Heart right ventricle (tissue), 16 donors: ENCODE measurements around the gene DTL. TPM values are rescaled to one million over a fixed set of nuclear protein-coding genes. Genes with fewer than 3 reads are reported as not detected.
A peak's percentile ranks its signal among the peaks of the same experiment; 100 is the strongest.

Experiments used
- ATAC-seq, 8 donors: fragments of 200-7000 bp; cut with Tn5 transposase; one replicate each; pipeline ENCODE4 v1.9.1; 2020; ENCODE audit warnings: mild to moderate bottlenecking in 8 of 8, moderate library complexity in 8 of 8, moderate number of reproducible peaks in 1 of 8
- DNase-seq, 2 donors: peaks; one replicate each; pipeline ENCODE4 v3.0.0-alpha.2; 2020
- H3K27ac ChIP-seq, 10 donors: fragments of 200-600 bp; sonication (generic) in 2 of 10; one replicate each; pipeline versions ENCODE4 v1.5.0 to v1.8.0; 2020 to 2022; ENCODE audit warnings: mild to moderate bottlenecking in 3 of 10
- H3K27me3 ChIP-seq, 7 donors: fragments of 200-600 bp; one replicate each; pipeline ENCODE4 v1.8.0; 2021 to 2022; ENCODE audit warnings: mild to moderate bottlenecking in 2 of 7
- H3K36me3 ChIP-seq, 9 donors: fragments of 200-600 bp; sonication (generic) in 1 of 9; one replicate each; pipeline versions ENCODE4 v1.5.0 to v1.8.0; 2020 to 2022; ENCODE audit warnings: mild to moderate bottlenecking in 2 of 9
- H3K4me1 ChIP-seq, 9 donors: fragments of 200-600 bp; sonication (generic) in 1 of 9; one replicate each; pipeline versions ENCODE4 v1.5.0 to v1.8.0; 2020 to 2022; ENCODE audit warnings: mild to moderate bottlenecking in 4 of 9
- H3K4me3 ChIP-seq, 10 donors: fragments of 200-600 bp; sonication (generic) in 2 of 10; one replicate each; pipeline versions ENCODE4 v1.5.0 to v1.8.0; 2020 to 2022; ENCODE audit warnings: mild to moderate bottlenecking in 7 of 10, moderate library complexity in 2 of 10
- H3K9me3 ChIP-seq, 11 donors: fragments of 200-600 bp in 10 of 11; sonication (generic) in 2 of 11; one replicate each; pipeline versions ENCODE4 v1.5.0 to v1.8.0; 2013 to 2022; ENCODE audit warnings: mild to moderate bottlenecking in 2 of 11, control low read depth in 1 of 11, moderate library complexity in 1 of 11
- WGBS, 2 donors: extraction: QIAGEN DNeasy Blood & Tissue Kit; methylation state at CpG; one replicate each; pipeline ENCODE4 v1.1.7; 2013; ENCODE audit warnings: inconsistent platforms in 1 of 2; 5-methylcytosine and 5-hydroxymethylcytosine counted together
- intact Hi-C, 10 donors: fragments of 100-400 bp; cut with DNase I; formaldehyde crosslinking; loops; one replicate each; pipeline versions ENCODE4 v1.11.1 to v1.14.2; 2022
- polyA plus RNA-seq, 2 donors: library from polyadenylated mRNA; stranded (reverse); fragments of 200-250 nt; gene quantifications; one replicate each; pipeline ENCODE4 v1.2.3, GENCODE V29; 2013
- total RNA-seq, 10 donors: library from RNA; stranded (reverse); fragmentation: NEBNext Ultra II Directional in 3 of 10; extraction: Animal tissue kit (Norgen Biotek cat#: 25700) in 3 of 10; gene quantifications; one replicate each; pipeline versions ENCODE4 v1.2.1 to v1.2.4, GENCODE V29; 2021 to 2023
- TF ChIP-seq, protein P1 (sequence below), 9 donors: fragments of 200-600 bp; sonication (generic) in 2 of 9; IDR thresholded peaks; one replicate each; pipeline versions ENCODE4 v1.5.0 to v1.8.0; 2021 to 2022; ENCODE audit warnings: antibody characterized with exemption in 9 of 9, mild to moderate bottlenecking in 5 of 9, moderate library complexity in 1 of 9
- donor health status: Arrhythmogenic right ventricular cardiomyopathy.
- donor health status: ischemic (EF 13 %, LVEDD 7.1; RV severe dilation, severe dysfunction).
- donor health status: healthy with polysubstance abuse.
- donor health status: DM: no; HTN: yes; CAD: no.
- donor health status: DM: no; HTN: no; CAD: no.
- donor health status: ischemic (EF 25% LVEDD 6.9; RV normal size, moderate dysfunction).
- donor health status: ischemic (EF 25% LVEDD 5.7; RV mildly dilated, moderate dysfunction).
- donor health status: healthy.
- donor health status: DM: yes; HTN: yes; CAD: no.
- donor health status: Ischemic cardiomyopathy.
- donor health status: ischemic (EF 35%, LVEDD 5.7; RV mildly dilated, moderate dysfunction).
- donor health status: nonischemic (EF 11% LVEDD 7.7; RV severe dilation, severe dysfunction).
- donor health status: DM: yes; HTN: yes; CAD: no.
- donor health status: PGD.
- donor health status: ischemic (EF 29% LVEDD 5.4; RV normal size, mild dysfunction).
- donor health status: nonischemic (EF 23%, LVEDD 6.1; RV moderate dilation, normal function).

Gene DTL
- total and polyA plus RNA-seq, 12 donors = 0.07 to 3.0 (median 0.58) TPM

DNA sequence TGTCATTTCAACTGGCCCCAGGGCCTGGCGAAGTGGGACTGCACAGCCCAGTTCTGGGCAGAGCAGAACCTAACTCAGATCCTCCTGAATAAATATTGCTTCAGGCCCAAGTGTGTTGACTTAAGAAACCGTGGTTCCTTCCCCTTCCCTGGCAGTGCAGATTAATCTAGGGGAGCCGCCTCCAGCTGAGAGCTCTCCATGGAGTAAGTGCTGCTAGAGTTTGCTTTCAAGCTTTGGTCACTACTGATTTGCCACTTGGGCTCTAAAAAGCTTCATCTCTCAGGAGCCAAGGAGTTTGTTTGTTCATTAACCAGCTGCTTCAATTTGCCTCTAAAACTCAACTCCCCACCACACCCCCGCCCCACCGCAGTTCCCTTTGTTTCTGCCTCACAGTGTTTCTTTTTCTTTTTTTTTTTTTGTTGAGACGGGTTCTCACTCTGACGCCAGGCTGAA lies 112.1 kb downstream of the DTL start:
- no peak for ATAC-seq
- Histone ChIP-seq H3K4me3 (no peak overlapping the region), H3K27me3 (no peaks in the 10 kb centered on the region)

DNA sequence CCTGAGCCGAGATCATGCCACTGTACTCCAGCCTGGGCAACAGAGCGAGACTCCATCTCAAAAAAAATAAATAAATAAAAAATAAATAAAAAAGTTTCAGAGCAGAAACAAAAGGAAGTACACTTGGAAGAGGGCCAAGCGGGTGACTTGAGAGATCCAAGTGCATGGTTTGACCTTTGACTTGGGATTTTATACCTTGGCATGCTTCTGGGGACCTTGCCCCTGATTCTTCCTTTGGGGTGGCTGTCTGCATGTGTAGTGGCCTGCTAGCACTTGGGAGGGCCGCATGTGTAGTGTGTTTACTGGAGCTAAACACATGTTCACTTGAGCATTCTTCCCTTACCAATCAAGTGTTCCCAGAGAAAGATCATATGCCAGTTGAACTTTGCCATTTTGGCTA lies 114.0 kb downstream of the DTL start:
- H3K9me3 ChIP-seq = peaks cover 0 to 1% (median 0%) of the 10 kb centered on the region in 11 donors
- 83 to 88% methylated on average over 4 of the region's 4 CpGs for WGBS, 2 donors

More for the DNA sequence above, 112.1 kb downstream of the DTL start:
- no peak overlapping the region for H3K27ac ChIP-seq
- DNase-seq = no peak
- peaks cover 0 to 11% (median 10%) of the 10 kb centered on the region in 9 donors for H3K4me1 ChIP-seq
- TF ChIP-seq, protein P1, sequence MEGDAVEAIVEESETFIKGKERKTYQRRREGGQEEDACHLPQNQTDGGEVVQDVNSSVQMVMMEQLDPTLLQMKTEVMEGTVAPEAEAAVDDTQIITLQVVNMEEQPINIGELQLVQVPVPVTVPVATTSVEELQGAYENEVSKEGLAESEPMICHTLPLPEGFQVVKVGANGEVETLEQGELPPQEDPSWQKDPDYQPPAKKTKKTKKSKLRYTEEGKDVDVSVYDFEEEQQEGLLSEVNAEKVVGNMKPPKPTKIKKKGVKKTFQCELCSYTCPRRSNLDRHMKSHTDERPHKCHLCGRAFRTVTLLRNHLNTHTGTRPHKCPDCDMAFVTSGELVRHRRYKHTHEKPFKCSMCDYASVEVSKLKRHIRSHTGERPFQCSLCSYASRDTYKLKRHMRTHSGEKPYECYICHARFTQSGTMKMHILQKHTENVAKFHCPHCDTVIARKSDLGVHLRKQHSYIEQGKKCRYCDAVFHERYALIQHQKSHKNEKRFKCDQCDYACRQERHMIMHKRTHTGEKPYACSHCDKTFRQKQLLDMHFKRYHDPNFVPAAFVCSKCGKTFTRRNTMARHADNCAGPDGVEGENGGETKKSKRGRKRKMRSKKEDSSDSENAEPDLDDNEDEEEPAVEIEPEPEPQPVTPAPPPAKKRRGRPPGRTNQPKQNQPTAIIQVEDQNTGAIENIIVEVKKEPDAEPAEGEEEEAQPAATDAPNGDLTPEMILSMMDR (IDR thresholded peaks at IDR 0.05) = no peak
- H3K9me3 ChIP-seq = no peaks in the 10 kb centered on the region
- intact Hi-C loops = no loop called here
- 88 to 91% methylated on average over 7 of the region's 7 CpGs for WGBS, 2 donors
- no peaks in the 10 kb centered on the region for H3K36me3 ChIP-seq

DNA sequence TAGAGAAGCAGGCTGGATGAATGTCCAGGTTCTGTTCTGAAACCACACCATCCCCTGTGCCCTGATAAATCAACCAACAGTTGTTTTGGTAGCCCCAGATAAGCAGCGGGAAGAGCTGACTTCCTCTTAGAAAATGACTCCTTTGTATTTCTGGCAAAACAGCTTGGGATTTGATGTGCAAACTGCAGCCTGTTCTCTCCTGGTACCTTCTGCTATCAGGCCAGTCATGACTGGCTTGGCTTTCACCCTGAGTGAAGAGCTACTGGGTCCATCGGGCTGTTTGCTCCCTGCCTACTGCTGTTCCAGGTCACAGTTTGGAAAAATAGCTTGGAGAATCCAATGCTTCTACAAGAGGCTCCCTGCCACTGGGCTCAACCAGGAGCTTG lies 116.8 kb downstream of the DTL start:
- Histone ChIP-seq H3K9me3 (peaks cover 0 to 6% (median 0%) of the 10 kb centered on the region in 11 donors), H3K36me3 (no peaks in the 10 kb centered on the region), H3K4me3 (no peak overlapping the region), H3K27me3 (no peaks in the 10 kb centered on the region), H3K4me1 (peaks cover 0 to 28% (median 15%) of the 10 kb centered on the region in 9 donors), H3K27ac (peak overlapping the region in 3 of 10 donors; percentile 13 to 51 (median 22))
- 22 to 47% methylated on average over 2 of the region's 2 CpGs for WGBS, 2 donors
- intact Hi-C loops = no loop called here
- DNase-seq (no peak), ATAC-seq (peak in 1 of 8 donors; percentile 14)
- TF ChIP-seq, protein P1 (IDR thresholded peaks at IDR 0.05) = no peak

More for the DNA sequence above, 114.0 kb downstream of the DTL start:
- ATAC-seq = no peak
- Histone ChIP-seq H3K4me3 (no peak overlapping the region), H3K4me1 (peaks cover 0 to 28% (median 15%) of the 10 kb centered on the region in 9 donors), H3K27me3 (no peaks in the 10 kb centered on the region), H3K27ac (no peak overlapping the region), H3K36me3 (no peaks in the 10 kb centered on the region)
- DNase-seq = no peak
- intact Hi-C loops = no loop called here
- TF ChIP-seq, protein P1 (IDR thresholded peaks at IDR 0.05) = no peak

DNA sequence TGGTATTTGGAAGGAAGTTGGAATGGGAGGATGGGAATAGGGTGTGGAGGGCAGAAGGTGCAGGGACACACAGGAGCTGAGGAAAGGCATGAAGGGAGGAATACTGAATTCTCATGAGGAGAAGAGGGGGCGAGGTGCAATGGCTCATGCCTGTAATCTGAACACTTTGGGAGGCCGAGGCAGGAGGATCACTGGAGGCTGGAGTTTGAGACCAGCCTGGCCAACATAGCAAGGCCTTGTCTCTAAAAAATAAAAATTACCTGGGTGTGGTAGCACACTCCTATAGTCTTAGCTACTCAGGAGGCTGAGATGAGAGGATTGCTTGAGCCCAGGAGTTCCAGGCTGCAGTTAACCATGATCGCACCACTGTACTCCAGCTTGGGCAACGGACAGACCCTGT lies 117.3 kb downstream of the DTL start:
- intact Hi-C loops = no loop called here
- DNase-seq (no peak), ATAC-seq (no peak)
- H3K4me3 ChIP-seq = no peak overlapping the region
- TF ChIP-seq, protein P1 (IDR thresholded peaks at IDR 0.05) = no peak
- H3K27me3 ChIP-seq = no peaks in the 10 kb centered on the region
- peaks cover 0 to 28% (median 15%) of the 10 kb centered on the region in 9 donors for H3K4me1 ChIP-seq
- H3K36me3 ChIP-seq = no peaks in the 10 kb centered on the region
- peaks cover 0 to 6% (median 0%) of the 10 kb centered on the region in 11 donors for H3K9me3 ChIP-seq
- WGBS, 2 donors = 95 to 98% methylated on average over 4 of the region's 4 CpGs
- peak overlapping the region in 3 of 10 donors; percentile 15 to 32 (median 22) for H3K27ac ChIP-seq
